ENCODE data around the gene KCNN3.

The KCNN3 gene

GRCh38 chr1:154720328-154721297 is 149.5 kb downstream of the KCNN3 start:
- DNase-seq = no peak

GRCh38 chr1:154719586-154720327 is 150.3 kb downstream of the KCNN3 start:
- DNase-seq = no peak

- DNase-seq = no peak
These were observed 151.5 kb downstream of the KCNN3 start for GRCh38 chr1:154718566-154718965.

GRCh38 chr1:154717528-154717924 is 152.6 kb downstream of the KCNN3 start:
- DNase-seq = no peak

- DNase-seq = no peak
These were observed 153.2 kb downstream of the KCNN3 start for GRCh38 chr1:154716614-154717527.

GRCh38 chr1:154716011-154716410 is 154.1 kb downstream of the KCNN3 start:
- DNase-seq = no peak

- no peak for DNase-seq
These were observed 154.7 kb downstream of the KCNN3 start for GRCh38 chr1:154715385-154715784.

- DNase-seq = no peak
These were observed 155.4 kb downstream of the KCNN3 start for GRCh38 chr1:154714638-154715037.

GRCh38 chr1:154714052-154714623 is 155.9 kb downstream of the KCNN3 start:
- DNase-seq = no peak

GRCh38 chr1:154713005-154713404 is 157.1 kb downstream of the KCNN3 start:
- DNase-seq = no peak

- DNase-seq = no peak
These were observed 157.8 kb downstream of the KCNN3 start for GRCh38 chr1:154712166-154712810.

GRCh38 chr1:154711416-154711815 is 158.7 kb downstream of the KCNN3 start:
- DNase-seq = no peak

- DNase-seq = no peak
These were observed 160.0 kb downstream of the KCNN3 start for GRCh38 chr1:154710106-154710505.

- no peak for DNase-seq
These were observed 162.1 kb downstream of the KCNN3 start for GRCh38 chr1:154707901-154708463.

- DNase-seq = no peak
These were observed 163.2 kb downstream of the KCNN3 start for GRCh38 chr1:154706851-154707250.

- no peak for DNase-seq
These were observed 164.5 kb downstream of the KCNN3 start for GRCh38 chr1:154705544-154705943.

GRCh38 chr1:154703170-154703569 is 166.9 kb downstream of the KCNN3 start:
- no peak for DNase-seq

GRCh38 chr1:154698320-154699096 is 171.6 kb downstream of the KCNN3 start:
- DNase-seq = no peak

- DNase-seq = no peak
These were observed 172.4 kb downstream of the KCNN3 start for GRCh38 chr1:154697710-154698109.

GRCh38 chr1:154696456-154696855 is 173.6 kb downstream of the KCNN3 start:
- no peak for DNase-seq

- DNase-seq = no peak
These were observed 174.1 kb downstream of the KCNN3 start for GRCh38 chr1:154695985-154696384.
